ENCODE data around the gene E2F1.

- TF ChIP-seq CSDC2 (CRISPR knock-in tag; IDR thresholded peaks at IDR 0.05) (no peak), ZFP30 (CRISPR knock-in tag; IDR thresholded peaks at IDR 0.05) (no peak), PATZ1 (CRISPR knock-in tag; IDR thresholded peaks at IDR 0.05; ENCODE audit: borderline replicate concordance) (no peak), BACH2 (CRISPR knock-in tag; IDR thresholded peaks at IDR 0.05; ENCODE audit: borderline replicate concordance) (no peak), OSR1 (CRISPR knock-in tag; IDR thresholded peaks at IDR 0.05) (no peak), CSRNP3 (CRISPR knock-in tag; IDR thresholded peaks at IDR 0.05) (no peak), ZNF70 (CRISPR knock-in tag; IDR thresholded peaks at IDR 0.05) (no peak)
These were observed 38.4 kb downstream of the E2F1 start for GRCh38 chr20:33647603-33648395.

Data from SK-N-SH treated with all-trans-retinoic acid at 6 μM for 48 hours (cell line).